Karpas-422 (cell line): ENCODE results near the gene ALDH7A1. TPM values are rescaled to one million over a fixed set of nuclear protein-coding genes. Genes with fewer than 3 reads are reported as not detected.

Experiments used
- DNase-seq: peaks from one replicate; pipeline ENCODE4 v3.0.0-alpha.2; 2015
- H2AFZ ChIP-seq: fragments of 200-600 bp; sonication (generic); 2 replicates; pipeline ENCODE4 v1.6.1; 2014; ENCODE audit warnings: antibody characterized with exemption, low read length, mixed read lengths
- H3K27ac ChIP-seq: fragments of 200-600 bp; sonication (generic); 2 replicates; pipeline ENCODE4 v1.5.1; 2014; ENCODE audit warnings: mild to moderate bottlenecking, low read length, moderate library complexity
- H3K27me3 ChIP-seq: fragments of 200-600 bp; sonication (generic); 2 replicates; pipeline ENCODE4 v1.6.1; 2014; ENCODE audit warnings: low read length, mixed read lengths
- H3K36me3 ChIP-seq: fragments of 200-600 bp; sonication (generic); 2 replicates; pipeline ENCODE4 v1.6.1; 2014; ENCODE audit warnings: low read length, mixed read lengths; ENCODE audit not compliant: insufficient read depth
- H3K4me1 ChIP-seq: fragments of 200-600 bp; sonication (generic); 2 replicates; pipeline ENCODE4 v1.6.1; 2014; ENCODE audit warnings: mild to moderate bottlenecking, low read length, mixed read lengths
- H3K4me2 ChIP-seq: fragments of 200-600 bp; sonication (generic); 2 replicates; pipeline ENCODE4 v1.6.1; 2014; ENCODE audit warnings: low read length, low read depth, mild to moderate bottlenecking; ENCODE audit not compliant: poor library complexity, severe bottlenecking
- H3K4me3 ChIP-seq: fragments of 200-600 bp; sonication (generic); 2 replicates; pipeline ENCODE4 v1.5.1; 2014; ENCODE audit warnings: mild to moderate bottlenecking, antibody characterized with exemption, low read length, mixed read lengths
- H3K79me2 ChIP-seq: fragments of 200-600 bp; sonication (generic); 2 replicates; pipeline ENCODE4 v1.6.1; 2014; ENCODE audit warnings: mild to moderate bottlenecking, low read length, mixed read lengths
- H3K9ac ChIP-seq: fragments of 200-600 bp; sonication (generic); 2 replicates; pipeline ENCODE4 v1.6.0; 2014; ENCODE audit warnings: low read length
- H3K9me2 ChIP-seq: fragments of 200-600 bp; sonication (generic), shearing (Covaris generic); replicated peaks from 2 replicates; pipeline ENCODE4 v1.6.0; 2014; ENCODE audit warnings: mild to moderate bottlenecking, low read length, moderate library complexity; ENCODE audit not compliant: insufficient read depth
- H3K9me3 ChIP-seq: fragments of 300-700, 200-600 bp; sonication (generic); 2 replicates; pipeline ENCODE4 v1.6.1; 2014; ENCODE audit warnings: low read length, mixed read lengths
- H4K20me1 ChIP-seq: fragments of 200-600 bp; sonication (generic); 2 replicates; pipeline ENCODE4 v1.6.1; 2014; ENCODE audit warnings: mild to moderate bottlenecking, antibody characterized with exemption, low read length, low read depth; ENCODE audit not compliant: insufficient read depth
- total RNA-seq: library from RNA; depleted of rRNA; stranded (reverse); fragments of >200 nt; shearing (Covaris generic); gene quantifications from 2 replicates; pipeline ENCODE4 v1.2.3, GENCODE V29; 2014; ENCODE audit warnings: low replicate concordance; rRNA removed

The ALDH7A1 gene
- not detected in 2 replicates for total RNA-seq

DNA sequence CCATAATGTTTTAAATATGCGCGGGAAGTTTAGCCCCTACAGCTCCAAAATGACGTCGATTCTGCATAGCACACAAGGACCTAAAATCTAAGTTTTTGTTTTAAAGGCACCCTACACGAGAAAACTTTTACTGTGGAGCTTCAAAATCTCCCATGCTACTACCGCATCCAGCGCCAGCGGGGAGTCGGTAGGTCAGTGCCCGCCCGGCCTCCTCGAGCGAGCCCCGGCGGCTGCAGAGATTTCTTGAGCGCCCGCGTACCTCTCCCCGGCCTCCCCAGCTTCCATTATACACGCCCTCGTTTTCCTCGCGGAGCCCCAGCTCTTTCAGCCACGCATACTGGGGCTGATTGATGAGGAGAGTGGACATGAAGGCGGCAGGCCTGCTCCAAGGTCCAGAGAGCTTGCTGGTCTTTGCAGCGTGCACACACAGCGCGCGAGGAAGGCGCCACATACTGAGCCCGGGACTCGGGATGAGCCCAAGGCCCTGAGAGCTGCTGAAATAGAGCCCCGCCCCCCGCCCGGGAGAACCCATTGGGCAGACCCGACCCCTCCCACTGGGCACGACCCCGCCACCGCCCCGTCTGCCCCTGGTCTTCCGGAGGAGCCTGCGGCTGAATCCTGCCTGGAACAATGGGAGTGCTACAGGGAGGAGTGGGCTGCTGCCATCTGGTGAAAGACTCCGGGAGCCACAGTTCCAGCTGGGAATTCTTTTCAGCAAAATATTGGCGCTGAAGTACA lies at the start of gene ALDH7A1:
TSS of gene ALDH7A1 (minus strand) at position 472 of the 738 bp plus-strand sequence. CDS start at position 451, 21 bp downstream.
- H3K9me3 ChIP-seq = no peaks in the 10 kb centered on the region
- H3K27me3 ChIP-seq = no peaks in the 10 kb centered on the region
- DNase-seq = no peak
- no peaks in the 10 kb centered on the region for H4K20me1 ChIP-seq
- H3K79me2 ChIP-seq = no peaks in the 10 kb centered on the region
- H3K36me3 ChIP-seq = no peaks in the 10 kb centered on the region
- H3K4me3 ChIP-seq = no peak within 1 kb of the TSS
- no peak within 1 kb of the TSS for H2AFZ ChIP-seq
- no peaks in the 10 kb centered on the region for H3K4me1 ChIP-seq
- H3K9ac ChIP-seq = no peak within 1 kb of the TSS
- H3K27ac ChIP-seq = no peak within 1 kb of the TSS
- no peak within 1 kb of the TSS for H3K4me2 ChIP-seq
- no peaks in the 10 kb centered on the region for H3K9me2 ChIP-seq

DNA sequence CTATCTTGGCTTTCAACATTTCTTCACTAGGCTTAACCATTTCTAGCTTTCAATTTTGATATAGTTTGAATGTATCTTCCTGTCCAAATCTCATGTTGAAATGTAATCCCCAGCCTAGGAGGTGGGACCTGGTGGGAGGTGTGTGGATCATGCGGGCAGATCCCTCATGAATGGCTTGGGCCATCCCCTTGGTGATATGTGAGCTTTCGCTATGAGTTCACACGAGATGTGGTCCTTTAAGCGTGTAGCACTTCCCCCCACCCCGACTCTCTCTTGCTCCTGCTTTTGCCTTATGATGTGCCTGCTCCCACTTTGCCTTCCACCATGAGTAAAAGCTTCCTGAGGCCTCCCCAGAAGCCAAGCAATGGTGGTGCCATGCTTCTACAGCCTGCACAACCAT lies 46.4 kb upstream of the ALDH7A1 start:
- no peaks in the 10 kb centered on the region for H3K9me2 ChIP-seq
- H3K79me2 ChIP-seq = no peaks in the 10 kb centered on the region
- no peak for DNase-seq
- no peak overlapping the region for H2AFZ ChIP-seq
- H3K27ac ChIP-seq = no peak overlapping the region
- no peaks in the 10 kb centered on the region for H3K36me3 ChIP-seq
- H3K4me2 ChIP-seq = no peak overlapping the region
- H3K9me3 ChIP-seq = no peaks in the 10 kb centered on the region
- H4K20me1 ChIP-seq = no peaks in the 10 kb centered on the region
- H3K9ac ChIP-seq = no peak overlapping the region
- H3K4me1 ChIP-seq = no peaks in the 10 kb centered on the region
- H3K4me3 ChIP-seq = no peak overlapping the region
- no peaks in the 10 kb centered on the region for H3K27me3 ChIP-seq

DNA sequence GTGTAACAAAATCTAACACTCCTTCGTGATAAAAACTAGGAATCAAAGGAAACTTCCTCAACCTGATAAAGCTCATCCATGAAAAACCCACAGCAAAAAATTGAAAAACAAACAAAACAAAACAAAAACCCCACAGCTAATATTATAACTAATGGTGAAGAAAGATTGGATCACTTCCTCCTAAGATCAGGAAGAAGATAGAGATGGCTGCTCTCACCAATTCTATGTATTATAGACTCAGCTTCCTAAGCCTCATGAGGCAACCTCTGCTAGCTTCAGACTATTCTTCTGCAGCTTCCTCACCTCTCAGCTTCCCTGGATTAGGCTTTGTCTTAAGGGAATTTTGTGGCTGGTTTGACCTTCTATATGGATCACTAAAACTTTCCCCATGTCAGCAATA lies 45.8 kb upstream of the ALDH7A1 start:
- DNase-seq = no peak
- Histone ChIP-seq H3K4me3 (no peak overlapping the region), H3K9ac (no peak overlapping the region), H3K27ac (no peak overlapping the region), H3K9me3 (no peaks in the 10 kb centered on the region), H2AFZ (no peak overlapping the region), H3K36me3 (no peaks in the 10 kb centered on the region), H3K9me2 (no peaks in the 10 kb centered on the region), H3K4me2 (no peak overlapping the region), H3K27me3 (no peaks in the 10 kb centered on the region), H3K4me1 (no peaks in the 10 kb centered on the region), H3K79me2 (no peaks in the 10 kb centered on the region), H4K20me1 (no peaks in the 10 kb centered on the region)

DNA sequence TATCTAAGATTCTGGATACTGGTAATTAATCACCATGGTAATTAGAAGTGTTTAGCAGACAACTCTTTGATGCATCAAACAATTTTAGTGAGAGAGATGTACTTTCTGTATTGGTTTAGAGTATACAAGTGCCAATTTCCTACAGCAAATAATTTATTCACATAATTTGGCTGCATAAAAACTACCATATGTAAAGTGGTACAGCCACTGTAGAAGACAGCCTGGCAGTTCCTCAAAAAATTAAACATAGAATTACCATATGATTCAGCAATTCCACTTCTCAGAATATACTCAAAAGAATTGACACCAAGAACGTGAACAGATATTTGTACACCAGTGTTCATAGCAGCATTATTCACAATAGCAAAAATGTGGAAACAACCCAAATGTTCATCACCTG lies 41.9 kb upstream of the ALDH7A1 start:
- Histone ChIP-seq H3K27ac (no peak overlapping the region), H3K27me3 (no peaks in the 10 kb centered on the region), H3K4me3 (no peak overlapping the region), H3K4me2 (no peak overlapping the region), H3K9me3 (no peaks in the 10 kb centered on the region), H4K20me1 (no peaks in the 10 kb centered on the region), H2AFZ (no peak overlapping the region), H3K9ac (no peak overlapping the region), H3K36me3 (no peaks in the 10 kb centered on the region), H3K9me2 (no peaks in the 10 kb centered on the region), H3K4me1 (no peaks in the 10 kb centered on the region), H3K79me2 (no peaks in the 10 kb centered on the region)
- no peak for DNase-seq

DNA sequence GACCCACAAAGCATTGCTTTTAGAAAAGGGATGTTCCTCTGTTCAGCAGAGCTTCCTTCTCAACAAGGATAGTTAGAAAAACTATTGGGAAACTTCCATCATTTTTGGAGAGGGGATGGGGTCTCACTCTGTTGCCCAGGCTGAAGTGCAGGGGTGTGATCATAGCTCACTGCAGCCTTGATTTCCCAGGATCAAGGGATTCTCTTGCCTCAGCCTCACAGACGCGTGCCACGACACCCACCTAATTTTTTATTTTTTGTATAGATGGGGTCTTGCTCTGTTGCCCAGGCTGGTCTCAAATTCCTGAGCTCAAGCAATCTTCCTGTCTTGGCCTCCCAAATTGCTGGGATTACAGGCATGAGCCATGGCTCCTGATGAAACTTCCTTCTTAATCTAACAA lies 40.6 kb upstream of the ALDH7A1 start:
- no peaks in the 10 kb centered on the region for H3K4me1 ChIP-seq

DNA sequence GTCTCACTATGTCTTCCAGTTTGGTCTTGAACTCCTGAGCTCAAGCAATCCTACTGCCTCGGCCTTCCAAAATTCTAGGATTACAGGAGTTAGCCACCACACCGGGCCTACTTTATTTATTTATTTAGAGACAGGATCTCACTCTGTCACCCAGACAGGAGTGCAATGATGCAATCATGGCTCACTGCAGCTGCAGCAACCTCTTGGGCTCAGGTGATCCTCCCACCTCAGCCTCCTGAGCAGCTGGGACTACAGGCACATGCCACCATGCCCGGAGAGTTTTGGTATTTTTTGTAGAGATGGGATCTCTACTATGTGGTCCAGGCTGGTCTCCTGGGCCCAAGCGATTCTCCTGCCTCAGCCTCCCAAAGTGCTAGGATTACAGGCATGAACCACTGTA lies 38.5 kb upstream of the ALDH7A1 start:
- Histone ChIP-seq H3K27me3 (no peaks in the 10 kb centered on the region), H2AFZ (no peak overlapping the region), H3K36me3 (no peaks in the 10 kb centered on the region), H3K4me2 (no peak overlapping the region), H3K9ac (no peak overlapping the region), H3K9me2 (no peaks in the 10 kb centered on the region), H4K20me1 (0 out of 2 replicates have a peak, but pooled peaks cover 6% of the 10 kb centered on the region), H3K9me3 (no peaks in the 10 kb centered on the region), H3K27ac (no peak overlapping the region), H3K4me1 (no peaks in the 10 kb centered on the region), H3K79me2 (no peaks in the 10 kb centered on the region), H3K4me3 (no peak overlapping the region)
- DNase-seq = no peak

More for the DNA sequence above, 40.6 kb upstream of the ALDH7A1 start:
- Histone ChIP-seq H3K4me2 (no peak overlapping the region), H3K27ac (no peak overlapping the region), H3K79me2 (no peaks in the 10 kb centered on the region), H3K27me3 (no peaks in the 10 kb centered on the region), H3K9me2 (no peaks in the 10 kb centered on the region), H3K9me3 (no peaks in the 10 kb centered on the region), H4K20me1 (no peaks in the 10 kb centered on the region), H3K36me3 (no peaks in the 10 kb centered on the region), H2AFZ (no peak overlapping the region), H3K4me3 (no peak overlapping the region), H3K9ac (no peak overlapping the region)
- no peak for DNase-seq

DNA sequence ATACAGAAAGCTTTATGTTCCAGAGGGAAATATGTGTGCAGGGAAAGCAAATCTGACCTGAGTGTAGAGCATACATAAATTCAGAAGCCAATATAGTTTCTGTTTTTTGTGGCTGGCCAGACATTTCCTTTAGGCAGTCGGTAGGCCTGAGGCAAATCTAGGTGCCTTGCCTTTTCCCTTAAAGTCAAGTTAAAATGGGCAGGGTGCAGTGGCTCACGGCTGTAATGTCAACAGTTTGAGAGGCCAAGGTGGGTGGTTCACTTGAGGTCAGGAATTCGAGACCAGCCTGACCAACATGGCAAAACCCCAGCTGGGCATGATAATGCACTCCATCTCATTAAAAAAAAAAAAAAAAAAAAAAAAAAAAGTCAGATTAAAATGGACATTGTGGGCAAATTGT lies 36.9 kb upstream of the ALDH7A1 start:
- Histone ChIP-seq H2AFZ (no peak overlapping the region), H3K9me2 (no peaks in the 10 kb centered on the region), H3K4me3 (no peak overlapping the region), H4K20me1 (0 out of 2 replicates have a peak, but pooled peaks cover 6% of the 10 kb centered on the region), H3K79me2 (no peaks in the 10 kb centered on the region), H3K4me2 (no peak overlapping the region), H3K4me1 (no peaks in the 10 kb centered on the region), H3K27me3 (no peaks in the 10 kb centered on the region), H3K9me3 (no peaks in the 10 kb centered on the region), H3K36me3 (no peaks in the 10 kb centered on the region), H3K27ac (no peak overlapping the region), H3K9ac (no peak overlapping the region)
- no peak for DNase-seq

DNA sequence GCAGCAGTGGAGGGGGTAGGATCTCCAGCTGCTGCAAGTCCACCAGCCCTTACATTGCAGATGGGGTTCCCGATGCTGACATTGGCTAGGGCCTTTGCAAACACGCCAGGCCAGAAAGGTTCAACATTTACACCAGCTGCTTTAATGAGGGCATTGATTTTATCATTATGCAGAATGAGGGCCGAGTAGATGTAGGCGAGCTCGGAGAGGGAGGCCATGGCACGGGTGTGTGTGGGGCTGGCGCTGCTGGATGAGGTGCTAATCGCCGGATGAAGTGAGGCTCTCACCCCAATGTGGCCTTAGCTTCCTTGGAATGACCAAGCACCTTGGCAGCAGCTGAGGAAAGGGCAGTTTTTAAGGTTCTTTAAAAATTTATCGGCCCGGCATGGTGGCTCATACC lies 33.1 kb upstream of the ALDH7A1 start:
- Histone ChIP-seq H3K27ac (no peak overlapping the region), H3K9me3 (no peaks in the 10 kb centered on the region), H3K4me2 (no peak overlapping the region), H3K27me3 (no peaks in the 10 kb centered on the region), H3K9me2 (no peaks in the 10 kb centered on the region), H4K20me1 (0 out of 2 replicates have a peak, but pooled peaks cover 6% of the 10 kb centered on the region), H3K36me3 (peaks cover 13% of the 10 kb centered on the region; the same call in 1 of the 2 replicates), H3K79me2 (no peaks in the 10 kb centered on the region), H3K9ac (no peak overlapping the region), H2AFZ (no peak overlapping the region), H3K4me1 (no peaks in the 10 kb centered on the region), H3K4me3 (no peak overlapping the region)
- no peak for DNase-seq
